Endothelial cell of umbilical vein (primary cell): ENCODE results near the gene L1CAM. TPM values are rescaled to one million over a fixed set of nuclear protein-coding genes. Genes with fewer than 3 reads are reported as not detected.

ENCODE experiments used
- BruUV-seq: library from RNA; stranded (reverse); fragments of 400-500 nt; replicated peaks from 2 replicates; lab custom pipeline; 2021; lab: Mats Ljungman, UMichigan
- CTCF ChIA-PET: fragments of 300-600, 350-600 bp; sonication (Branson Sonifier 250); formaldehyde crosslinking; loops from one replicate; lab custom pipeline; 2021; ENCODE audit warnings: antibody characterized with exemption, inconsistent platforms; lab: Charles Lee
- POLR2A ChIA-PET: fragments of 300-600, 350-600 bp; sonication (Branson Sonifier 250); formaldehyde crosslinking; loops from one replicate; lab custom pipeline; 2021; ENCODE audit warnings: antibody characterized with exemption, inconsistent platforms; lab: Charles Lee
- DNase-seq: peaks from one replicate; pipeline ENCODE4 v3.0.0-alpha.2; 2011; ENCODE audit warnings: low read depth, low spot score
- FAIRE-seq: peaks from 2 replicates; lab custom pipeline; 2011; peaks lifted over from hg19 to GRCh38; lab: Jason Lieb, UNC
- H2AFZ ChIP-seq: 2 replicates; pipeline ENCODE4 v1.6.0; 2012; ENCODE audit warnings: low read depth, low read length, control low read depth, inconsistent platforms
- H3K27ac ChIP-seq: 2 replicates; pipeline ENCODE4 v1.5.1; 2011; ENCODE audit warnings: low read depth, mild to moderate bottlenecking, control low read depth, low read length, moderate library complexity; ENCODE audit not compliant: insufficient read depth
- H3K27me3 ChIP-seq, 2 experiments: 2 replicates each; pipeline versions ENCODE4 v1.6.0 to v1.6.1; 2011; ENCODE audit warnings: low read length in 2 of 2, mixed read lengths in 1 of 2; ENCODE audit not compliant: control insufficient read depth in 2 of 2, insufficient read depth in 2 of 2
- H3K36me3 ChIP-seq, 2 experiments: 2 replicates in 1 of 2; 3 replicates in 1 of 2; pipeline ENCODE4 v1.5.1; 2011; ENCODE audit warnings: low read length in 2 of 2, mild to moderate bottlenecking in 1 of 2, moderate library complexity in 1 of 2; ENCODE audit not compliant: control insufficient read depth in 2 of 2, insufficient read depth in 2 of 2; ENCODE audit errors: extremely low read depth in 1 of 2
- H3K4me1 ChIP-seq: 3 replicates; pipeline ENCODE4 v1.5.1; 2011; ENCODE audit warnings: mild to moderate bottlenecking, low read length; ENCODE audit not compliant: control insufficient read depth, insufficient read depth; ENCODE audit errors: extremely low read depth
- H3K4me2 ChIP-seq: 2 replicates; pipeline ENCODE4 v1.6.1; 2011; ENCODE audit warnings: low read length, control low read depth, mixed read lengths; ENCODE audit not compliant: insufficient read depth
- H3K4me3 ChIP-seq, 3 experiments: fragments of 200-600 bp in 1 of 3; sonication (generic), shearing (Covaris generic) in 1 of 3; replicated peaks in 1 of 3; 2 replicates each; pipeline ENCODE4 v1.5.1; 2011 to 2016; ENCODE audit warnings: control low read depth in 3 of 3, low read length in 3 of 3, mild to moderate bottlenecking in 2 of 3, inconsistent platforms in 1 of 3, low read depth in 1 of 3, moderate library complexity in 1 of 3; ENCODE audit not compliant: insufficient read depth in 1 of 3
- H3K79me2 ChIP-seq: 2 replicates; pipeline ENCODE4 v1.6.0; 2012; ENCODE audit warnings: low read length, inconsistent platforms; ENCODE audit not compliant: control insufficient read depth, insufficient read depth
- H3K9ac ChIP-seq: replicated peaks from 2 replicates; pipeline ENCODE3; 2011; ENCODE audit warnings: low read length, control low read depth; ENCODE audit not compliant: insufficient read depth; ENCODE audit errors: extremely low read depth
- H3K9me1 ChIP-seq: replicated peaks from 3 replicates; pipeline ENCODE4 v1.6.0; 2011; ENCODE audit warnings: mild to moderate bottlenecking, low read length; ENCODE audit not compliant: control insufficient read depth, insufficient read depth; ENCODE audit errors: extremely low read depth
- H3K9me3 ChIP-seq: replicated peaks from 2 replicates; pipeline ENCODE4 v1.5.1; 2012; ENCODE audit warnings: low read length, inconsistent platforms; ENCODE audit not compliant: control insufficient read depth, insufficient read depth
- H4K20me1 ChIP-seq: replicated peaks from 2 replicates; pipeline ENCODE3; 2011; ENCODE audit warnings: mild to moderate bottlenecking, low read length; ENCODE audit not compliant: control insufficient read depth, insufficient read depth; ENCODE audit errors: extremely low read depth
- CTCF ChIP-seq, 2 donors: IDR thresholded peaks; 1 replicate in 1 of 2; 2 replicates in 1 of 2; pipeline ENCODE4 v1.5.1; 2011; ENCODE audit warnings: low read length in 2 of 2, mild to moderate bottlenecking in 2 of 2, moderate library complexity in 2 of 2, control low read depth in 1 of 2, inconsistent platforms in 1 of 2, low read depth in 1 of 2; ENCODE audit not compliant: insufficient read depth in 1 of 2; ENCODE audit errors: extremely low read depth in 1 of 2
- EZH2 ChIP-seq: IDR thresholded peaks from 2 replicates; pipeline ENCODE4 v1.6.1; 2012; ENCODE audit warnings: borderline replicate concordance, low read depth, mild to moderate bottlenecking, moderate library complexity, low read length, inconsistent platforms; ENCODE audit not compliant: severe bottlenecking
- FOS ChIP-seq: IDR thresholded peaks from 2 replicates; pipeline ENCODE4 v1.6.1; 2011; ENCODE audit warnings: mild to moderate bottlenecking, low read length, moderate library complexity, borderline replicate concordance; ENCODE audit not compliant: insufficient read depth
- GATA2 ChIP-seq: IDR thresholded peaks from 2 replicates; pipeline ENCODE4 v1.7.0; 2011; ENCODE audit warnings: low read depth, mild to moderate bottlenecking, moderate library complexity, mixed read lengths, low read length; ENCODE audit not compliant: insufficient read length, insufficient read depth
- JUN ChIP-seq: IDR thresholded peaks from 2 replicates; pipeline ENCODE4 v1.6.1; 2011; ENCODE audit warnings: borderline replicate concordance, low read depth; ENCODE audit not compliant: insufficient read length, insufficient read depth
- MAX ChIP-seq: IDR thresholded peaks from 2 replicates; pipeline ENCODE4 v1.6.1; 2011; ENCODE audit not compliant: insufficient read depth, insufficient read length
- MYC ChIP-seq: IDR thresholded peaks from one replicate; pipeline ENCODE4 v1.6.1; 2011; ENCODE audit warnings: mild to moderate bottlenecking, low read depth, low read length
- POLR2A ChIP-seq: IDR thresholded peaks from 2 replicates; pipeline ENCODE4 v1.6.1; 2012; ENCODE audit warnings: low read depth, mild to moderate bottlenecking, control low read depth, low read length
- POLR2AphosphoS5 ChIP-seq: IDR thresholded peaks from 2 replicates; pipeline ENCODE4 v1.6.1; 2012; ENCODE audit warnings: low read depth, mild to moderate bottlenecking, control low read depth, low read length, moderate library complexity; ENCODE audit not compliant: insufficient read depth
- dilution Hi-C: fragments of 300-500 bp; cut with MboI; formaldehyde crosslinking; loops from one replicate; pipeline ENCODE4 v1.15.0; 2019; ENCODE audit warnings: low sequenced_read_pairs; ENCODE audit not compliant: extremely low pct_ligation_motif_present
- intact Hi-C: fragments of 100-400 bp; cut with micrococcal nuclease; formaldehyde crosslinking; loops from one replicate; pipeline ENCODE4 v1.10.0; 2022
- polyA plus RNA-seq, 4 experiments: library from polyadenylated mRNA; depleted of rRNA in 3 of 4; stranded (reverse) in 3 of 4; unstranded in 1 of 4; fragments of >200 nt; gene quantifications; 2 replicates each; pipeline versions ENCODE4 v1.2.1 to v1.2.3, GENCODE V29; 2011 to 2012; ENCODE audit warnings: missing spikeins in 1 of 4
- total RNA-seq: library from RNA; stranded (reverse); gene quantifications from 2 replicates; pipeline ENCODE4 v1.2.3, GENCODE V29; 2021

The L1CAM gene
- total and polyA plus RNA-seq, 2 donors (not counting 3 experiments of a cell fraction or from before 2014, with no cell fraction given) = 0.01 TPM; not detected in 1

- H3K36me3 ChIP-seq = no peaks in the 10 kb centered on the region
- BruUV-seq = no TSS peak
- TF ChIP-seq JUN (no peak), FOS (no peak), MYC (no peak), EZH2 (no peak), GATA2 (no peak), MAX (no peak), CTCF (IDR thresholded peaks at IDR 0.05; ENCODE audit: extremely low read depth in 1 of 2, insufficient read depth in 1 of 2, low read depth in 1 of 2, low read length in 2 of 2) (no peak), POLR2AphosphoS5 (no peak), POLR2A (no peak)
- ChIA-PET POLR2A (interaction anchor here (0.5 kb wide), 1 partner anchor 25 kb away, joined by 15 read pairs; no protein-coding TSS in a partner anchor), CTCF (interaction anchor here (1.2 kb wide), 1 partner anchor 22 kb away, joined by 4 read pairs; no protein-coding TSS in a partner anchor)
- H3K9ac ChIP-seq = no peak overlapping the region
- no peak overlapping the region for H3K4me3 ChIP-seq
- no peak for FAIRE-seq
- intact Hi-C loops (no loop called here), dilution Hi-C loops (no loop called here)
- peaks cover 1 to 5% of the 10 kb centered on the region in 2 experiments for H3K27me3 ChIP-seq
- no peak overlapping the region for H3K27ac ChIP-seq
- H3K9me3 ChIP-seq = no peaks in the 10 kb centered on the region
- no peaks in the 10 kb centered on the region for H3K79me2 ChIP-seq
- H3K9me1 ChIP-seq = no peaks in the 10 kb centered on the region
- H4K20me1 ChIP-seq = no peaks in the 10 kb centered on the region
- H2AFZ ChIP-seq = no peak overlapping the region
- H3K4me2 ChIP-seq = no peak overlapping the region
- H3K4me1 ChIP-seq = no peaks in the 10 kb centered on the region
- DNase-seq = peak; percentile 2
Measured at GRCh38 chrX:153900831-153901752, 15.1 kb upstream of the L1CAM start.
